Limb (tissue), 2 donors: ENCODE results near the gene SV2B.

ENCODE experiments used
- DNase-seq, 2 donors: peaks; one replicate each; pipeline ENCODE4 v3.0.0-alpha.2; 2016; ENCODE audit errors: extremely low spot score in 2 of 2

The SV2B gene

GRCh38 chr15:91264651-91265351 is 164.7 kb downstream of the SV2B start:
- no peak for DNase-seq

- DNase-seq, result no peak
These were observed 165.4 kb downstream of the SV2B start for GRCh38 chr15:91265416-91265940.

GRCh38 chr15:91268510-91268909 is 168.5 kb downstream of the SV2B start:
- no peak for DNase-seq

- DNase-seq, result no peak
These were observed 170.7 kb downstream of the SV2B start for GRCh38 chr15:91270747-91271146.

GRCh38 chr15:91271565-91272153 is 171.6 kb downstream of the SV2B start:
- DNase-seq, result peak; percentile 74 to 81

- DNase-seq, result no peak
These were observed 175.8 kb downstream of the SV2B start for GRCh38 chr15:91275844-91276243.

GRCh38 chr15:91278951-91279350 is 178.9 kb downstream of the SV2B start:
- DNase-seq, result no peak

GRCh38 chr15:91279486-91279885 is 179.4 kb downstream of the SV2B start:
- DNase-seq, result no peak

- no peak for DNase-seq
These were observed 181.9 kb downstream of the SV2B start for GRCh38 chr15:91281947-91282346.

GRCh38 chr15:91282486-91282885 is 182.4 kb downstream of the SV2B start:
- DNase-seq, result no peak

GRCh38 chr15:91283155-91283554 is 183.1 kb downstream of the SV2B start:
- DNase-seq, result no peak

GRCh38 chr15:91284758-91285466 is 184.9 kb downstream of the SV2B start:
- DNase-seq, result no peak

GRCh38 chr15:91289324-91289723 is 189.3 kb downstream of the SV2B start:
- no peak for DNase-seq

GRCh38 chr15:91290553-91290952 is 190.5 kb downstream of the SV2B start:
- DNase-seq, result no peak

- DNase-seq, result no peak
These were observed 191.6 kb downstream of the SV2B start for GRCh38 chr15:91291673-91292072.

GRCh38 chr15:91294344-91294743 is 194.3 kb downstream of the SV2B start:
- DNase-seq, result no peak

GRCh38 chr15:91294795-91295194 is 194.7 kb downstream of the SV2B start:
- DNase-seq, result no peak

- no peak for DNase-seq
These were observed 198.0 kb downstream of the SV2B start for GRCh38 chr15:91298101-91298500.

GRCh38 chr15:91302588-91303439 is 202.8 kb downstream of the SV2B start:
- peak; percentile 49 to 70 for DNase-seq

- no peak for DNase-seq
These were observed 204.2 kb downstream of the SV2B start for GRCh38 chr15:91304210-91304609.

GRCh38 chr15:91304786-91305185 is 204.7 kb downstream of the SV2B start:
- DNase-seq, result peak in 1 of 2 donors; percentile 23

- DNase-seq, result no peak
These were observed 206.1 kb downstream of the SV2B start for GRCh38 chr15:91306144-91306543.
